ENCODE results near the gene WDR55.
A peak's percentile ranks its signal among the peaks of the same experiment; 100 is the strongest.
"Not testable (repeated sequence)": the region's sequence is repeated elsewhere in the genome, so short reads cannot be mapped to it uniquely, and the experiment has no call there.

WDR55 gene

DNA sequence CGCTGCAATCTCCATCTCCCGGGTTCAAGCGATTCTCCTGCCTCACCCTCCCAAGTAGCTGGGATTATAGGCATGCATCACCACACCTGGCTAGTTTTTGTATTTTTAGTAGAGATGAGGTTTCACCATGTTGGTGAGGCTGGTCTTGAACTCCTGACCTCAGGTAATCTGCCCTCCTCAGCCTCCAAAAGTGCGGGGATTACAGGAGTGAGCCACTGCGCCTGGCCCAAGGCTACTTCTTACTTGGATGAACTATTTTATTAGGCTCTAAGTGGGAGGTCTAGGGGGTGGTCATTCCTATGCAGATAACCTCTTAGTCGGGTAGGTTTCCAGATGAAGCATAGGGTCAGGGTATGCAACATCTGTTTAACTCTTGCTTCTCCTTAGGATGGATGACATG, 4.3 kb upstream of the WDR55 start:
- not testable (repeated sequence) for DNase-seq

DNA sequence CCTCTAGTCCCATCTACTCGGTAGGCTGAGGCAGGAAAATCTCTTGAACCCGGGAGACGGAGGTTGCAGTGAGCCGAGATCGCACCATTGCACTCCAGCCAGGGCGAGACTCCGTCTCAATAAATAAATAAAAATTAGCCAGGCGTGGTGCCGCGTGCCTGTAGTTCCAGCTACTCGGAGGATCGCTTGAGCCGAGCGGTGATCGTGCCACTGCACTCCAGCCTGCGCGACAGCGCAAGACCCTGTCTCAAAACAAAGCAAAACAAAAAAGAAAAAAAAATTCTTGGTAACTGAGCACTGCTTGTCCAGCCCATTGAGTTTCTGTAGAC, 710 bp upstream of the WDR55 start:
- DNase-seq = no peak

DNA sequence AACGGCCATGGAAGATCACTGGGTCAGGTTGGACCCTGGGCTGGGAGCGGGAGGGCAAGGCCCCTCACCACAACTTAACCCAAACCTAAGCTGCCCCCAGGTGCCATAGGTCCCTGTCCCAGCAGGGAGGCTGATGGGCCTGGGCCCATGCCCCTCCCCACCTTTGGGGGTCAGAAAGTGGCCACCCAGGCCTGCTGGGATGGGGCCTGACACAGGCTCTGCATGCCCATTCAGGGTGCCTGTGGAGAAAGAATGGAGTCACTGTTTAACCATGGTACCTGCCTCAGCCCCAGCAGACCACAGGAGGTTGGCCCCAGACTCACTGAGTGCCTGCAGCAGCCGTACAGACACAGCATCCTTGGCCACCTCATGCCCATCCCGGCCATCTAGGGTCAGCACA, 6.3 kb downstream of the WDR55 start:
- DNase-seq = not testable (repeated sequence)

DNA sequence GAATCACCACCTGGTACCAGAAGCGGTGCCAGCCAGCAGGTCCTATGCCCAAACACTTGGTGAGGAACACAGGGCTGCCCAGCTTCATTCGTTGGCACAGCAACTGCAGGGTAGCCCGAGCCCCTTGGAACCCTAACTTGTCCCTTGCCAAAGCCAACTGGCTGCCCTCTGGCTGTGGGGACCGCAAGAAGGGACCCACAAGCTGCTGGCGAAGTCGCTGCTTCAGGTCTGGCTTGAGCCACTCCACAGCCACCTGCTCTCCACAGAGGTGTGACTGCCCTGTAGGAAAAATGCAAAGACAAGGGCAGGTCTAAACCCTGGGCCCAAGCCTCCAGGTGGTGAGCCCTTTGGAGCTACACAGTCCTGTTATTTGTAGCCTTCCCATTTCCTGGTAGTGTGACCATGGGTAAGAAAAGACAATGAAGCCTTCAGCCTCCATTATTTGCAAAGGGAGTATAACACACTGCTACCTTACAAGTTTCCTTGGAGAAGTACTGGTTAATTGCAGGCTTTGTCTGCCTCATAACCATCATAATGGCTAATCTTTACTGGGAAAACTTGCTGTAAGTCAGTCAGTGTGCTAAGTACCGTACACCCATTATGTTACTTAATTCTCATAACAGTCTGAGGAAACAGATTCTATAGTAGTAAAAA, 6.9 kb downstream of the WDR55 start:
- DNase-seq = no peak

DNA sequence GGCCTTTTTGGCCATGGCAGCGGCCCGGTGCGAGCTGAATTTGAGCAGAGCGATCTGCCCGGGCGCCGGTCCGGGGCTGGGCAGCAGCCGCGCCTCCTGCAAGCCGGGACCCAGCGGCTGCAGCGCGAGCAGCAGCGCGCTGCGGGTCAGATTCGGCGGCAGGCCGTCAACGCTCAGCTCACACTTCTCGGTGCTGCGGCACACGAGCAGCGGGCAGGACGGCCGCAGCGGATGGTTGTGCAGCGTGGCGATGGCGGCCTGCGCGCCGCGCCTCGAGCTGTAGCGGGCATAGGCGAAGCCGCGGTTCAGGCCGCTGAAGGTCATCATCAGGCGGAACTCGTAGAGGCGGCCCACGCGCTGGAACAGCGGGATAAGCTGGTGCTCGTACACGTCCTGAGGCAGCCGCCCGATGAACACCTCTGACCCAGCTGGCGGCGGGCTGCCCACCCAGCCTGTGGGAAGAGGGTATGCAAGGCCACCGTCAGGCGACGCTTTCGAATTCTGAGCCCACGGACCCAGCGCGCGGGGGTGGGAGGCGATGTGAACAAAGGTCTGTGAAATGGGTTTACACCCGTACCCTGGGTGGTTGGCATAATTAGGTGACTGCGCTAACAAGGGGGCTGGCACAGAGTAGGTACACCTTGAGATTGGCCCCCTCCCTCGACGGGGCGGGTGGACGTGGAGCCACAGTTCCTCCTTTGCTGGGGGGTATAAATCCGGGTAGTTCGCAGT, 7.9 kb downstream of the WDR55 start:
- DNase-seq = no peak

DNA sequence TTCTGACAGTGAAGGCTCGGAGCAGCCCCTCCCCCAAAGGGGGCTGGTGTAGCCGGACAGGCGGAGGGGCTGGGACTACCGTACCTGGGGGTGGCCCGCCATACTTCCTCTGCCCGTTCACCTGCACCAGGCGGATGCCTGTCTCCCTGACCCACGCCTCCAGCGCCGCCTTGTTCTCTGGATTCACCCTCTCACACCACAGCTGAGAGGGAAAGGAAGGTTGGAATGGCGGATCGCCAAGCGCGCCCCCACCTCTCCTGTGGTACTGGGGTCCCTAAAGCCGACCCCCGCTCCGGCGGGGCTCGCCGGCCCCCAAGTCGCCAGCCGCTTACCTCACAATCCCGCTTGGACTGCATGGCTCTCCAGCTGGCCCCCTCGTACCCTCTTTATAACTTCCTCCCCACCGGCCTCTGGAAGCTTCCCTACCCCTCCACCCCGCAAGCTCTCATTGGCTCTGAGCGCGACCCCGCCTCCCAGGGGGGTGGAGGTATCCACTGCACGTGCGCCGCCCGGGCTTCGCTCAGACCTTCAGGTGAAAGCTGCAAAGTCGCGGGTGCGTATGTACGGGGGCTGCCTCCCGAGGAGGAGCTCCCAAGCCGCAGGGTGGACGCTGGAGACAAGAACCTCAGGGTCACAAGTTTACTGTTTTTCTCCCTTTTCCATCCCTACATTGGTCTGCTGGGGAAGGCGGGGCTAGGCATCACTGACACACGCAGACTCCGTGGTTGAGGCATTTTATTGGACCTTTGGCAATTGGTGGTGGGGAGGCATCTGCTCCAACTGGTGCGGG, 8.7 kb downstream of the WDR55 start, which contains the start of gene DND1:
Gene DND1, minus strand, starts transcription at position 390 of the 790 bp plus-strand sequence. Its CDS starts 34 bp downstream, at position 356.
- no peak for DNase-seq

DNA sequence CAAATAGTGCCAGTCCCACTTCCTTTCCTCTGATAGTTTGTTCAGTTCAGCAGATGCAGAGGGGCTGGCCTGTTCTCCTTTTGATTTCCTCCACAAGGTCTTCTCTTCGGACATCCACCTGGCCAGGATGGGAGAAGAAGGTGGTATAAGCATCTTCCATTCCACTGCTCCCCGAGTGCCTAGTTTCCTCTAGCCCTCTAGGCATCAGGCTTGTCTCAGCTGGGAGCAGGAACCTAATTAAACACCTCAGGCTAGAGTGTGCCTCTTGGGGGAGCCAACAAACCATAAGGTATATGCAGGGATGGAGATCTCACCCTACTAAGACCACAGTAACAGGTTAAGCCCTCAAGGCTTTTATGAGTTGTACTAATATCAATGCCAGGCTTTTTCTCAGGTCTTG, 9.5 kb downstream of the WDR55 start:
- no peak for DNase-seq

DNA sequence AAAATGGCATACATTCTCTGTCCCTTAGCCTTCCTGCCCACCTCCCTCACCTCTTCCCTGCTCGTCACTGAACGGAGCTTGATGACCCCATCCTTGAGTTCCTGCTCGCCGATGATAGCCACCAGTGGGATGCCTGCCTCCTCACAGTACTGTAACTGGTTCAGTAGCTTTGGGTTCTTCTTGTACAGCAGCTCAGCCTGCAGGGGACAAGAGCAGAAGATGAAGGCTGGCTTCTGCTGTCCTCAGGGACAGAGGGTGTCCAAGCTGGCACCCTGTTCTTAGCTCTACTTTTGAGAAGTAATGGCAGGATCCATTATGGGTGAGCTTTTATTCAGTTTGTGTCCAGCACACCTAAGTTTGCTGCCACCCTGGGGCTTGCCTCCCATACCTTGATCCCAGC, 9.9 kb downstream of the WDR55 start:
- DNase-seq = no peak

DNA sequence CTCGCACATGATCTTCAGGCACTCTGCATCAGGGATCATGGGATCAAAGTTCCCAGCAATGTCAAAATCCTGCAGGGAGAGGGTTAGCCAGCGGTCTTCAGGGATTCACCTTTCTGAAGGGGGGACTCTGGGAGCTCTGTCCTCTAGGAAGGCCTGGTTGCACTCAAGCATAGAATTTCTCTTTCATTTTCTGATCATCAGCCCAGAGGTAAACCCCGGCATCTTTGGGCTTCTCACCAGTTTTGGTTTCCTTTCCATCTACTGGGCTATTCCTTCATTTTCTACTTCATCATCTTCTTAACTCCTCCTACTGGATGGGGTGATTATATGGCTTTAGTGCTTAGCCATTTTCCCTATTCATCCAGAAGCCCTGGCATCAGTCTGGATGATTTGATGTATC, 13.2 kb downstream of the WDR55 start:
- no peak for DNase-seq

DNA sequence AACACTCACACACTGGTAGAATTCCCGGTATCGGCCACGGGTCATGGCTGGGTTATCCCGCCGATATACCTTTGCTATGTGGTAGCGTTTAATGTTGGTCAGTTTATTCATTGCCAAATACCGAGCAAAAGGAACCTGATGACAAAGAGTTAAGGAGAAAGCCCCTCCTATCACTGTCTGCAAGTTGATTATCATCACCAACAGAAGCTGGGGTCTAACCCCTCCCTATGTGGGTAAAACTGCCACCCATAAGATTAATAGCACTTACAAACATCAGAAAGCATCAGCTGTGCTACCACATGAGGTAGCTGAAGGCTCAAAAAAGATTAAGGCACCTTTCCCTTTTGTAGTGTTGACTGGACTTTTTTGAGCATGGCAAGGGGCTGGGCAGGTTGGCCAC, 14.3 kb downstream of the WDR55 start:
- DNase-seq = no peak

DNA sequence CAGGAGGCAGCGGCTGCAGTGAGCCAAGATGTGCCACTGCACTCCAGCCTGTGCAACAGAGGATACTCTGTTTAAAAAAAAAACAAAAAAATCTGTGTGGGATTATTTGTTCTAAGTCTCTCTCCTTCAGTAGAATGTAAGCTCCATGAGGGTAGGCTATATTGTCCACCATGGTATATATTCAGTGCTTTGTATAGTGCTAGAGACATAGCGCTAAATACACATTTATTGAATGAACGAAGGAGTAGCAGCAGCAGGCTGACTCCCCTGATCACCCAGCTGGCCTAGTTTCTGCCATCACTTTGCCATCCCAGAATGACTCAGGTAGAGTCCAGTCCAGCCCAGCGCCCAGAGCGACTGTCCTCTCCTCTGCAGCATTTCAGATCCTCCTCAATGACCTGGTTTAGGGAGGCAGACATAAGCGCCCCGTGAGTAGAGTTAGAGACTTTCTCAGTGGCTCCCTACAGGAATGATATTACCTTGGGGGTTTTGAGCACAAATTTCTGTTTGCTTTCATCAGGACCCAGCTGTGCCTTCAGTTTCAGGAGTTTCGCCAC, 25.8 kb downstream of the WDR55 start:
- no peak for DNase-seq

DNA sequence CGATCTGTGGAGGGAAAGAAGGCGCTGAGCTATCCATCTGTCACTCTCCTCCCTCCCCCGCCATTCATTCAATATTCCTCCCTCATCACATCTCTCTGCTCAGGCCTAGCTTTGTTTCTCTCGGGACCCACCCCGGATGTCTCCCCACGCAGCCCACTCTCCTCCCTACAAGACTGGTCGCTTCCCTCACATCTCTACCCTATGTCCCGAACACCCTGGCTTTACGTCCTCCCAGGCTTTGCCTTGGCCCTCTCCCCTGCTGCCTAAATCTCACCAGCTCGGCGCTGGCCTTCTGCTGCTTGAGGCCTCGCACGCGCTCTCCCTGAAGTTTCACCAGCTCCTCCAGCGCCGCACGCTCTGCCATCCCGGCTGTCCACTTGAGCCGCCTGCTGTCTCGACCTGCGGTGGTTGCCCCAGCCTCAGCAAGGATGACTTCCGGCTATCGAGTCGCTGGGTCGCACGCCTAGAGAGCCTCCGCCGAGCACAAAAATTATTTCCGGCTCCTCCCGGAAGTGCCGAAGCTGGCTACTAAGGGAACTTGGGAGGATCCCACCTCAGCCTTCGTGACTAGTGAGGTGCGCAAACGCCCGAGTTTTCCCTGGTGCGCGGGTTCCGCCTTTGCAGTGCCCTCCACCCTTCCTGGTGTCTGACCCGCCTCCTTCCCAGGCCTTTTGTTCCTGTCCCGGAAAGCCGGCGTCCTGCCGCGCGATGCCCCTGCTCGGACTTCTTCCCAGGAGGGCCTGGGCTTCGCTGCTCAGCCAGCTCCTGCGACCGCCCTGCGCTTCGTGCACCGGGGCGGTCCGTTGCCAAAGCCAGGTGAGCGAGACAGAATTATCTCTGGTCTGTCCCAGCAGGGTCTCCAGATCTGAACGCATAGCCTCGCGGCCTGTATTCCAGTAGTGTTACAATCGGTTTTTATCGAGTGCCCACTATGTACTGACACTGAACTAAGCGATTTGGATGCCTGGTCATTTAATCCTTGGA, 26.5 kb downstream of the WDR55 start, which contains the start of the genes HARS1 and HARS2:
Gene HARS1, minus strand, starts transcription at position 430 of the 984 bp plus-strand sequence. Its CDS starts 66 bp downstream, at position 364.
Gene HARS2, plus strand, starts transcription at position 515 of the 984 bp plus-strand sequence. Its CDS starts 194 bp downstream, at position 709.
- DNase-seq = peak; percentile 89

DNA sequence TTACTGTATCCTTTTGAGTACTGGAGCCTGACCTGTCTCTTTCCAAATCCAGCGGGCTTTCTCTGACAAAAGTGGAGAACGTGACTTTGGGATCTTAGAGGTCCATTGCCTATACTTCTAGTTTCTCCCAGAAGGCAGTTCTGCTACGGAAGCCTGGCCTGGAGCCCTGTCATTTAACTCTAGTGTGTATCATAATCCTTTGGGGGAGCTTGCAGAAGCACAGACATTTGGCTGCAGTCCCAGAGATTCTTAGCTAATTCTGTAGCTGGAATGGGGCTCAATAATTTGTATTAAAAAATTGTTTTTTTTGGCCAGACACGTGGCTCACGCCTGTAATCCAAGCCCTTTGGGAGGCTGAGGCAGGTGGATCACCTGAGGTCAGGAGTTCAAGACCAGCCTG, 29.6 kb downstream of the WDR55 start:
- no peak for DNase-seq

DNA sequence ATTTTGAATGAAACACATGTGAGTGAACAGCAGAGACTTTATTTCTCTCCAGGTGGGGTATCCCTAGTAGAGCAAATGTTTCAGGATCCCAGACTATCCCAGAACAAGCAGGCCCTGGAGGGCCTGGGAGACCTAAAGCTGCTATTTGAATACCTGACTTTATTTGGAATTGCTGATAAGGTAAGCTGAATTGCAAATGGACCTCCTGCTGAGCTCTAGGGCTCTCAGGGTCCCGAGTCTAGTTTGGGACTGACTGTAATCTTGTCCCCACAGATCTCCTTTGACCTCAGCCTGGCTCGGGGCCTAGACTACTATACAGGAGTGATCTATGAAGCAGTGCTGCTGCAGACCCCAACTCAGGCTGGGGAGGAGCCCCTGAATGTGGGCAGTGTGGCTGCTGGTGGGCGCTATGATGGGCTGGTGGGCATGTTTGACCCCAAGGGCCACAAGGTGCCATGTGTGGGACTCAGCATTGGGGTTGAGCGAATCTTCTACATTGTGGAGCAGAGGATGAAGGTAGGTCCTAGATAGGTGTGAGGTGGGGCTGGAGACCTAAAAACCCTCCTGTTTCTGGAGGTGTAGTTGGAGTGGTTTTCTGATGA, 32.3 kb downstream of the WDR55 start:
- no peak for DNase-seq

DNA sequence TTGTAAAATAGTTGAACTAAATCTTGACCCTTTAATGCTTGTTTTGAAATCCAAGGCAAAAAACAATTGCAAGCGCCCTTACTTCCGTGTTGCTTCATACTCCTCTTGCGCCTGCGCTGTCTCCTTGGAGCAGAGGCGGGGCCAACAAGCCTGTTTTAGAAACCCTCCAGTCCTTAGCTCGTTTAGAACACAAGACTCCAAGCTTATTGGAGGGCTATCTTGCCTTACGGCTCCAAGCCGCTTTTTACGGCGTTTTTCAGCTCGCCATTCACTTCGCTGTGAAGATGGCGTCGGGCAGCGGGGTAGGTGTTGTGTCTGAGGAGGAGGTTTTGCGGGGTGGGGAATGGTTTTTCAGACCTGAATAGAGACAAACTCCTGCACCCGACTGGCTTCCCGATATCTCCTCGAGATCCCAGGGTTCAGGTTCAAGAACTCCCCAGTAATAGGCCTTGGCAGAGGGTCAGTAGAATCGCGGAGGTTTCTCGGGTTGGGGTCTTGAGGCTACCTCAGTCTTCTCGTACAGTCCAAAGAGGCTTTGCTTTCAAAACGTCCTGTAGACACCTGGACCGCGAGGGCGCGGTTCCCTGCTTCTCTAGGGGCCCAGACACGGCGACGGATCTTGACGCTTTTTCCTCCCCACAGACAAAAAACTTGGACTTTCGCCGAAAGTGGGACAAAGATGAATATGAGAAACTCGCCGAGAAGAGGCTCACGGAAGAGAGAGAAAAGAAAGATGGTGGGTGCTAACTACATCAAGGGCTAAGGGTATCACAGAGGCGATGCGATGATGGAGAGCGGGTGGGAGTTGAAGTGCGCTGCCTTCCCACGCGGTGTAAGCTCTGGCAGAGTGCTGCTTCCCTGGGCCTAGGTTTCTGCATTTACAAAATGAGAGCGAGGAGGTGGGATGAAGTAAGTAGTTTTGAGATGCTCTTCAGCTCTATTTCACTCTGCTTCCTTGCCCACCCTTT, 35.8 kb downstream of the WDR55 start, which contains the start of gene ZMAT2:
Gene ZMAT2, plus strand, starts transcription at position 271 of the 968 bp plus-strand sequence. Its CDS starts 14 bp downstream, at position 285.
- peak; percentile 97 for DNase-seq

DNA sequence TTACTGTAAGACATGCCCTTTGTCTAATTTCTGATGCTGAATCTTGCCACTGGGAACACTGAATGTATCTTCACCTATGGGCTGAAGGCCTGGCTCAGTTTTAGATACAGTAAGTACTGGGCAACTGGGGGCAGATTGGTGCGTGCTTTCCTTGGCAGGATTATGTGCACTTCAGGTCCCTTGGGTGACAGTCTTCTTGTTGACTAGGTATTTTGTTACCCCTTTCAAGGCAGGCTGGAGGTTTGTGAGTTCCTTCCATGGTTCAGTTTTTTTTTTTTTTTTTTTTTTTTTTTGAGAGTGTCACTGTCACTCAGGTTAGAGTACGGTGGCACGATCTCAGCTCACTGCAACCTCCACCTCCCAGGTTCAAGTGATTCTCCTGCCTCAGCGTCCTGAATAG, 43.1 kb downstream of the WDR55 start:
- no peak for DNase-seq

DNA sequence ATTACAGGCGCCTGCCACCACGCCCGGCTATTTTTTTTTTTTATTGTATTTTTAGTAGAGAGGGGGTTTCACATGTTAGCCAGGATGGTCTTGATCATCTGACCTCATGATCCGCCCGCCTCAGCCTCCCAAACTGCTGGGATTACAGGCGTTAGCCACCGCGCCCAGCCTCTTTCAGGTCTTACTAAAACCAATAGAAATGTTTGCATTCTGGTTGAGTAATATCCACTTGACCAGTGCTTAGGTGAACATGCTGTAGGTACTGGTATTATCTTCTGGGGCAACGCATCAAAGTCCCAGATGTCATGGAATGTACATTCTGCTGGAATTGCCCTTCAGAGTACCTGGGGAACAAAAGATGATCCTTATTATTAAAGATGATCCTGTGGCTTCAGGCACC, 44.1 kb downstream of the WDR55 start:
- DNase-seq = not testable (repeated sequence)

DNA sequence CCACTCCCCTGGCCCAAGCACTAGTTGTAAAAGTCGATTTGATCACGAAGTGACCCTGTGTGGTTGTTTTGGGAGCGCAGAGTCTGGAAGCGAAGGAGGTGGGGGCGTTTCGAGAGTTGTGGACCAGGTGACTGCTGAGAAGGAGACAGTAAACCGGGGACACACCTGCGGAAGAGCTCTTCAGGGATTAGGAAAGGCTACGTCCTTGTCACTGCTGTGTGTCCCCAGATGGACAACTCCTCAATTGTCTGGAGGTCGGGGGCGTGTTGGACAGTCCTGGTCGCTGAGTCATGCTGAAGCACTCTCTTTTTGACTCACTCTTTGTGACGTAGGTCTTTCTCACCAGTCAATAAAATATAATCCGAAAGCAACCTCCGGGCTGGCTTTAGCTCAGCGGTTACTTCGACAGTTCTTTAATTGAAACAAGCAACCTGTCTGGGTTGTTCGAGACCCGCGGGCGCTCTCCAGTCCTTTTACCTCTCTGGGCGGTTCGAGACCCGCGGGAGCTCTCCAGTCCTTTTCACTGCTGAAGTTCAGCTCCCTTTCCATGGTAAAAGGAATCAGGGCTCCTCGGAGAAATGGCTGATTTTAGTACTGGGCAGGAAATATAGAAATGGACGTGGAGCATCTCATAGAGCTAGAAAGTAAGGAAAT, 46.3 kb downstream of the WDR55 start:
- DNase-seq = peak; percentile 96

DNA sequence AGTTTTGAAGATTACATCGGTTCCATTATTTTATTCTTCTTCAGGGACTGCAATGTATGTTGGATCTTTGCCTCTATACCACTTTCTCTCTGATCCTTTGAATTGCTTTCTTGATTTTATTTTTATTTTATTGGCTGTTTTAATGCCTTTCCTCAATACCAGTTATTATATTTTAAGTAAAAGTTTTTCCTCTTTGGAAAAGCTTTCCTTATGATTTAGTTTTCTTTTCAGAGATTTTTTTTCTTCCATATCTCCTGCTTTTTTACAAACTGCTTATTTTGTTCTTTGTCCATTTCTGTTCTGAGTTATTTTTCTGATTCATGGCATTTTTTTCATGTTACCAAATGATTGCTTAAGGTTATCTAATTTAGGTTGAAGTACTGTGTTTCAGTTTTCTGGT, 47.1 kb downstream of the WDR55 start:
- no peak for DNase-seq
